A673 (cell line): ENCODE data around the gene TGIF2.

Experiments used
- EZH2 ChIP-seq: fragments of 200-600 bp; sonication (generic); IDR thresholded peaks from 2 replicates; pipeline ENCODE4 v1.6.1; 2017; ENCODE audit warnings: borderline replicate concordance, low read depth, mild to moderate bottlenecking, mixed read lengths, antibody characterized with exemption, low read length; ENCODE audit not compliant: poor library complexity, severe bottlenecking
- TF ChIP-seq, protein P1 (sequence below): fragments of 300-800, 200-600 bp; sonication (generic); conservative IDR thresholded peaks from 2 replicates; pipeline ENCODE4 v1.5.1; 2017; ENCODE audit warnings: low read depth, mild to moderate bottlenecking, antibody characterized with exemption, low read length, moderate library complexity, mixed read lengths

DNA sequence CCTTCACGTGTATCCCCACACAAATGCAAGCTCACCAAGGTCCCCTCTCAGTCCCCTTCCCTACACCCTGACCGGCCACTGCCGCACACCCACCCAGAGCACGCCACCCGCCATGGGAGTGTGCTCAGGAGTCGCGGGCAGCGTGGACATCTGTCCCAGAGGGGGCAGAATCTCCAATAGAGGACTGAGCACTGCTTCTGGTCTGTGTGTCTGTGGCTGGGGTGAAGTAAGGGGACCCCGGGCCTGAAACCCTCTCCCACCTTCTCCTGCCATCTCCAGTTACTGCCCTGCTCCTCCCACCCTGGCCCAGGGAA is 23.8 kb upstream of the TGIF2 start:
- TF ChIP-seq, protein P1, sequence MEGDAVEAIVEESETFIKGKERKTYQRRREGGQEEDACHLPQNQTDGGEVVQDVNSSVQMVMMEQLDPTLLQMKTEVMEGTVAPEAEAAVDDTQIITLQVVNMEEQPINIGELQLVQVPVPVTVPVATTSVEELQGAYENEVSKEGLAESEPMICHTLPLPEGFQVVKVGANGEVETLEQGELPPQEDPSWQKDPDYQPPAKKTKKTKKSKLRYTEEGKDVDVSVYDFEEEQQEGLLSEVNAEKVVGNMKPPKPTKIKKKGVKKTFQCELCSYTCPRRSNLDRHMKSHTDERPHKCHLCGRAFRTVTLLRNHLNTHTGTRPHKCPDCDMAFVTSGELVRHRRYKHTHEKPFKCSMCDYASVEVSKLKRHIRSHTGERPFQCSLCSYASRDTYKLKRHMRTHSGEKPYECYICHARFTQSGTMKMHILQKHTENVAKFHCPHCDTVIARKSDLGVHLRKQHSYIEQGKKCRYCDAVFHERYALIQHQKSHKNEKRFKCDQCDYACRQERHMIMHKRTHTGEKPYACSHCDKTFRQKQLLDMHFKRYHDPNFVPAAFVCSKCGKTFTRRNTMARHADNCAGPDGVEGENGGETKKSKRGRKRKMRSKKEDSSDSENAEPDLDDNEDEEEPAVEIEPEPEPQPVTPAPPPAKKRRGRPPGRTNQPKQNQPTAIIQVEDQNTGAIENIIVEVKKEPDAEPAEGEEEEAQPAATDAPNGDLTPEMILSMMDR, result no peak
- TF ChIP-seq EZH2, result no peak
